ENCODE results near the gene CCNQ.

- TF ChIP-seq, protein P1, sequence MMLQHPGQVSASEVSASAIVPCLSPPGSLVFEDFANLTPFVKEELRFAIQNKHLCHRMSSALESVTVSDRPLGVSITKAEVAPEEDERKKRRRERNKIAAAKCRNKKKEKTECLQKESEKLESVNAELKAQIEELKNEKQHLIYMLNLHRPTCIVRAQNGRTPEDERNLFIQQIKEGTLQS (IDR thresholded peaks at IDR 0.05; ENCODE audit: insufficient read depth, low read depth, low read length): no peak
- no peak for TF ChIP-seq EP300 (IDR thresholded peaks at IDR 0.05; ENCODE audit: borderline replicate concordance in 1 of 2, low read depth in 2 of 2, low read length in 2 of 2)
- TF ChIP-seq CTCF (IDR thresholded peaks at IDR 0.05; ENCODE audit: control extremely low read depth in 1 of 3, insufficient read depth in 1 of 3, low read depth in 1 of 3, low read length in 3 of 3): no peak
- TF ChIP-seq TCF12 (IDR thresholded peaks at IDR 0.05; ENCODE audit: low read depth, low read length): no peak
- TF ChIP-seq ZNF274 (IDR thresholded peaks at IDR 0.05; ENCODE audit: borderline replicate concordance, extremely low read depth, low read length): no peak
- TF ChIP-seq GABPA (IDR thresholded peaks at IDR 0.05; ENCODE audit: borderline replicate concordance, insufficient read depth, low read length): no peak
- TF ChIP-seq EZH2 (IDR thresholded peaks at IDR 0.05; ENCODE audit: low read depth, low read length, severe bottlenecking): no peak
- TF ChIP-seq, protein P2, sequence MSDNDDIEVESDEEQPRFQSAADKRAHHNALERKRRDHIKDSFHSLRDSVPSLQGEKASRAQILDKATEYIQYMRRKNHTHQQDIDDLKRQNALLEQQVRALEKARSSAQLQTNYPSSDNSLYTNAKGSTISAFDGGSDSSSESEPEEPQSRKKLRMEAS (IDR thresholded peaks at IDR 0.05): no peak
- TF ChIP-seq POLR2AphosphoS5 (IDR thresholded peaks at IDR 0.05; ENCODE audit: low read depth, low read length): no peak
- TF ChIP-seq FOSL1 (IDR thresholded peaks at IDR 0.05; ENCODE audit: insufficient read depth, low read depth, low read length): no peak
Measured at GRCh38 chrX:153636716-153637115, 37.8 kb upstream of the CCNQ start.

Data from H1 (cell line).